Astrocyte (in vitro differentiated cells and primary cell): ENCODE measurements around the gene IRX5. TPM values are rescaled to one million over a fixed set of nuclear protein-coding genes. Genes with fewer than 3 reads are reported as not detected.

Experiments used
- DNase-seq: peaks from one replicate; pipeline ENCODE4 v3.0.0-alpha.2; 2010; ENCODE audit warnings: low read depth
- FAIRE-seq: peaks from 2 replicates; lab custom pipeline; 2011; peaks lifted over from hg19 to GRCh38; lab: Jason Lieb, UNC
- H2AFZ ChIP-seq: 2 replicates; pipeline ENCODE4 v1.6.0; 2012; ENCODE audit warnings: low read depth, low read length, inconsistent platforms
- H3K27ac ChIP-seq: 2 replicates; pipeline ENCODE4 v1.5.1; 2011; ENCODE audit warnings: low read depth, low read length, inconsistent platforms
- H3K27me3 ChIP-seq: 2 replicates; pipeline ENCODE4 v1.6.0; 2011; ENCODE audit warnings: low read length, inconsistent platforms; ENCODE audit not compliant: insufficient read depth
- H3K36me3 ChIP-seq: 2 replicates; pipeline ENCODE4 v1.5.1; 2011; ENCODE audit warnings: low read length, inconsistent platforms; ENCODE audit not compliant: insufficient read depth
- H3K4me1 ChIP-seq: 2 replicates; pipeline ENCODE4 v1.5.1; 2011; ENCODE audit warnings: low read length, inconsistent platforms; ENCODE audit not compliant: insufficient read depth
- H3K4me2 ChIP-seq: 2 replicates; pipeline ENCODE4 v1.6.0; 2012; ENCODE audit warnings: low read length, inconsistent platforms
- H3K4me3 ChIP-seq: 2 replicates; pipeline ENCODE4 v1.5.1; 2011; ENCODE audit warnings: low read depth, mild to moderate bottlenecking, low read length, inconsistent platforms; ENCODE audit not compliant: insufficient read depth
- H3K79me2 ChIP-seq: 2 replicates; pipeline ENCODE4 v1.6.0; 2012; ENCODE audit warnings: mild to moderate bottlenecking, low read length, inconsistent platforms; ENCODE audit not compliant: insufficient read depth
- H3K9ac ChIP-seq: 2 replicates; pipeline ENCODE4 v1.6.0; 2012; ENCODE audit warnings: mild to moderate bottlenecking, low read length, inconsistent platforms
- H3K9me3 ChIP-seq: 2 replicates; pipeline ENCODE4 v1.5.1; 2012; ENCODE audit warnings: low read depth, mild to moderate bottlenecking, low read length, inconsistent platforms; ENCODE audit not compliant: insufficient read depth
- H4K20me1 ChIP-seq: 2 replicates; pipeline ENCODE4 v1.6.0; 2012; ENCODE audit warnings: low read length, inconsistent platforms; ENCODE audit not compliant: insufficient read depth
- H3K27ac Mint-ChIP-seq: one replicate; pipeline ENCODE4 v1.8.0; 2021; ENCODE audit warnings: mild to moderate bottlenecking, mixed read lengths; ENCODE audit not compliant: unreplicated experiment
- H3K27me3 Mint-ChIP-seq: one replicate; pipeline ENCODE4 v1.8.0; 2021; ENCODE audit warnings: low read depth, mixed read lengths; ENCODE audit not compliant: unreplicated experiment
- H3K36me3 Mint-ChIP-seq: one replicate; pipeline ENCODE4 v1.8.0; 2021; ENCODE audit warnings: low read depth, mixed read lengths; ENCODE audit not compliant: unreplicated experiment
- H3K4me1 Mint-ChIP-seq: one replicate; pipeline ENCODE4 v1.8.0; 2021; ENCODE audit warnings: low read depth, mixed read lengths; ENCODE audit not compliant: unreplicated experiment
- H3K4me3 Mint-ChIP-seq: one replicate; pipeline ENCODE4 v1.8.0; 2021; ENCODE audit warnings: mild to moderate bottlenecking, moderate library complexity, mixed read lengths; ENCODE audit not compliant: unreplicated experiment
- H3K9me3 Mint-ChIP-seq: one replicate; pipeline ENCODE4 v1.8.0; 2021; ENCODE audit warnings: mild to moderate bottlenecking, mixed read lengths; ENCODE audit not compliant: unreplicated experiment
- CTCF ChIP-seq: IDR thresholded peaks from 2 replicates; pipeline ENCODE4 v1.5.1; 2011; ENCODE audit warnings: low read depth, mild to moderate bottlenecking, inconsistent platforms, low read length, moderate library complexity; ENCODE audit not compliant: insufficient read depth
- EZH2 ChIP-seq: IDR thresholded peaks from 2 replicates; pipeline ENCODE4 v1.6.1; 2012; ENCODE audit warnings: mild to moderate bottlenecking, low read length, inconsistent platforms; ENCODE audit not compliant: insufficient read depth
- total RNA-seq: library from RNA; stranded (reverse); gene quantifications from 2 replicates; pipeline ENCODE4 v1.2.1, GENCODE V29; 2021

Gene IRX5
- total RNA-seq, 1 donor from 2014 or later = 0.57 TPM

- no peak for DNase-seq
- no peaks in the 10 kb centered on the region for H3K9me3 Mint-ChIP-seq
- no peak overlapping the region for H3K27ac Mint-ChIP-seq
- Histone ChIP-seq H3K9me3 (no peaks in the 10 kb centered on the region), H3K27ac (no peak overlapping the region), H3K9ac (no peak overlapping the region), H3K4me3 (no peak overlapping the region), H3K27me3 (no peaks in the 10 kb centered on the region), H4K20me1 (no peaks in the 10 kb centered on the region), H3K79me2 (no peaks in the 10 kb centered on the region), H3K4me1 (no peaks in the 10 kb centered on the region), H2AFZ (no peak overlapping the region), H3K36me3 (no peaks in the 10 kb centered on the region), H3K4me2 (no peak overlapping the region)
- peaks cover 2% of the 10 kb centered on the region for H3K27me3 Mint-ChIP-seq
- no peak for FAIRE-seq
- H3K4me3 Mint-ChIP-seq = no peak overlapping the region
- no peak for TF ChIP-seq EZH2
- no peak for TF ChIP-seq CTCF
- no peaks in the 10 kb centered on the region for H3K4me1 Mint-ChIP-seq
- H3K36me3 Mint-ChIP-seq = no peaks in the 10 kb centered on the region
Observed at GRCh38 chr16:54968784-54969183, 38.1 kb downstream of the IRX5 start.

- FAIRE-seq (no peak), DNase-seq (no peak)
- Mint-ChIP-seq H3K27me3 (peaks cover 2% of the 10 kb centered on the region), H3K4me1 (no peaks in the 10 kb centered on the region), H3K36me3 (no peaks in the 10 kb centered on the region), H3K9me3 (no peaks in the 10 kb centered on the region), H3K4me3 (no peak overlapping the region), H3K27ac (no peak overlapping the region)
- no peaks in the 10 kb centered on the region for H4K20me1 ChIP-seq
- no peak overlapping the region for H3K9ac ChIP-seq
- no peak overlapping the region for H3K27ac ChIP-seq
- H3K27me3 ChIP-seq = peaks cover 2% of the 10 kb centered on the region
- H3K4me2 ChIP-seq = no peak overlapping the region
- H3K36me3 ChIP-seq = no peaks in the 10 kb centered on the region
- H3K9me3 ChIP-seq = no peaks in the 10 kb centered on the region
- no peak overlapping the region for H3K4me3 ChIP-seq
- no peaks in the 10 kb centered on the region for H3K4me1 ChIP-seq
- H3K79me2 ChIP-seq = no peaks in the 10 kb centered on the region
- TF ChIP-seq CTCF (no peak), EZH2 (no peak)
- H2AFZ ChIP-seq = no peak overlapping the region
Observed at GRCh38 chr16:54970016-54970415, 39.4 kb downstream of the IRX5 start.

- no peaks in the 10 kb centered on the region for H3K36me3 Mint-ChIP-seq
- Histone ChIP-seq H3K4me2 (no peak overlapping the region), H3K36me3 (no peaks in the 10 kb centered on the region), H3K79me2 (no peaks in the 10 kb centered on the region), H4K20me1 (no peaks in the 10 kb centered on the region), H3K9me3 (no peaks in the 10 kb centered on the region), H3K27me3 (peaks cover 2% of the 10 kb centered on the region), H2AFZ (no peak overlapping the region), H3K4me3 (no peak overlapping the region), H3K27ac (no peak overlapping the region), H3K9ac (no peak overlapping the region), H3K4me1 (no peaks in the 10 kb centered on the region)
- no peak overlapping the region for H3K4me3 Mint-ChIP-seq
- no peak for TF ChIP-seq EZH2
- no peak for TF ChIP-seq CTCF
- no peak overlapping the region for H3K27ac Mint-ChIP-seq
- no peaks in the 10 kb centered on the region for H3K9me3 Mint-ChIP-seq
- DNase-seq = no peak
- H3K4me1 Mint-ChIP-seq = no peaks in the 10 kb centered on the region
- FAIRE-seq = no peak
- peaks cover 18% of the 10 kb centered on the region for H3K27me3 Mint-ChIP-seq
Observed at GRCh38 chr16:54974367-54974766, 43.7 kb downstream of the IRX5 start.
